ENCODE results near the gene OSBPL10.

The OSBPL10 gene

DNA sequence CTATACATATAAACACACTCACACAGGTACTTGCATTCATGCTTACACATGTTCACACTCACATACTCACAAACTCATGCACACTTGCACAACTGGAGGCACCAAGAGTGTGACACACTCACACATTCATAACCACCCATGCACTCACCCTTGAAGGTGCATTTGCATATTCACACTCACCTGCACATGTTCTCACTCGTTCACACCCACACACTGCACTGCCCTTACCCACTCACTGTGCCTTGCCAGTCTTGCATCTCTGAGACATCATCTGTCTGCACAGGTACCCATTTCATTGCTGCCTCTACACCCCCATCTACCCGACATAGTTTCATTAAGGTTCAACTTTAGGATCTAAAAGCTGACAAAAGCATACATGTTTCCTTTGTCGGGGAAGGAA lies 95.8 kb downstream of the OSBPL10 start:
- Histone ChIP-seq H3K4me1 (ENCODE audit: control insufficient read depth, insufficient read depth, low read length) (peaks cover under 1% of the 10 kb centered on the region), H3K36me3 (ENCODE audit: control insufficient read depth, insufficient read depth, low read length, severe bottlenecking) (no peaks in the 10 kb centered on the region), H3K27me3 (replicated peaks; ENCODE audit: control insufficient read depth, insufficient read depth, low read length) (no peaks in the 10 kb centered on the region), H3K9ac (ENCODE audit: low read length) (no peak overlapping the region), H3K4me3 (ENCODE audit: low read length) (no peak overlapping the region), H3K9me3 (ENCODE audit: control insufficient read depth, low read length) (peaks cover 4% of the 10 kb centered on the region)
- DNase-seq (ENCODE audit: low read depth) = no peak

DNA sequence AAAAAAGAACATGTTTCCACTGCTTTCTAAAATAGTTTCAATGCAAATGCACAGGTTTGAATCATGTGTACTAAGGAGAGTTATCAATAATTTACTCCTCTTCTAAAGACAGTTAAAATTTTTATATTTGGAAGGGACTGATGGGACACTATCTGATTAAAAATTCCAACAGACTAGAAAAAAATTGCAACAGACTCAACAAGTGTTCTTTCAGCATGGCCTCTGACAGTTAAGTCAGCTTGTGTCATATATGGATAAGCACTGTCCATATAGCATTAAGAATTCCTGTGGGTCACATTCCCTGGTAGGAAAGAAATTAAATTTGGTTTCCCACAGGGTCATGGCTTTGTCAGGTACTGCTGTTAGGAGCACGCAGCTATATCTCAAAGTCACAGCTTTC lies 96.8 kb downstream of the OSBPL10 start:
- no peak for DNase-seq (ENCODE audit: low read depth)
- no peak overlapping the region for H3K4me3 ChIP-seq (ENCODE audit: low read length)

GRCh38 chr3:31882895-31883294 lies 98.2 kb downstream of the OSBPL10 start:
- Histone ChIP-seq H3K27me3 (replicated peaks; ENCODE audit: control insufficient read depth, insufficient read depth, low read length) (no peaks in the 10 kb centered on the region), H3K4me3 (ENCODE audit: low read length) (no peak overlapping the region), H3K4me1 (ENCODE audit: control insufficient read depth, insufficient read depth, low read length) (peaks cover 22% of the 10 kb centered on the region), H3K36me3 (ENCODE audit: control insufficient read depth, insufficient read depth, low read length, severe bottlenecking) (no peaks in the 10 kb centered on the region), H3K9ac (ENCODE audit: low read length) (no peak overlapping the region), H3K9me3 (ENCODE audit: control insufficient read depth, low read length) (peaks cover 1% of the 10 kb centered on the region)
- DNase-seq (ENCODE audit: low read depth) = no peak

More for the DNA sequence above, 96.8 kb downstream of the OSBPL10 start:
- Histone ChIP-seq H3K9ac (ENCODE audit: low read length) (no peak overlapping the region), H3K9me3 (ENCODE audit: control insufficient read depth, low read length) (peaks cover 4% of the 10 kb centered on the region), H3K4me1 (ENCODE audit: control insufficient read depth, insufficient read depth, low read length) (peaks cover 10% of the 10 kb centered on the region), H3K36me3 (ENCODE audit: control insufficient read depth, insufficient read depth, low read length, severe bottlenecking) (no peaks in the 10 kb centered on the region), H3K27me3 (replicated peaks; ENCODE audit: control insufficient read depth, insufficient read depth, low read length) (no peaks in the 10 kb centered on the region)

GRCh38 chr3:31882431-31882830 lies 98.6 kb downstream of the OSBPL10 start:
- DNase-seq (ENCODE audit: low read depth) = no peak
- Histone ChIP-seq H3K36me3 (ENCODE audit: control insufficient read depth, insufficient read depth, low read length, severe bottlenecking) (no peaks in the 10 kb centered on the region), H3K4me3 (ENCODE audit: low read length) (no peak overlapping the region)

GRCh38 chr3:31880482-31881078 lies 100.5 kb downstream of the OSBPL10 start:
- Histone ChIP-seq H3K9me3 (ENCODE audit: control insufficient read depth, low read length) (no peaks in the 10 kb centered on the region), H3K4me3 (ENCODE audit: low read length) (no peak overlapping the region), H3K9ac (ENCODE audit: low read length) (no peak overlapping the region), H3K27me3 (replicated peaks; ENCODE audit: control insufficient read depth, insufficient read depth, low read length) (no peaks in the 10 kb centered on the region), H3K36me3 (ENCODE audit: control insufficient read depth, insufficient read depth, low read length, severe bottlenecking) (no peaks in the 10 kb centered on the region), H3K4me1 (ENCODE audit: control insufficient read depth, insufficient read depth, low read length) (peaks cover 39% of the 10 kb centered on the region)
- no peak for DNase-seq (ENCODE audit: low read depth)

More at GRCh38 chr3:31882431-31882830, 98.6 kb downstream of the OSBPL10 start:
- Histone ChIP-seq H3K9me3 (ENCODE audit: control insufficient read depth, low read length) (no peaks in the 10 kb centered on the region), H3K4me1 (ENCODE audit: control insufficient read depth, insufficient read depth, low read length) (peaks cover 27% of the 10 kb centered on the region), H3K9ac (ENCODE audit: low read length) (no peak overlapping the region), H3K27me3 (replicated peaks; ENCODE audit: control insufficient read depth, insufficient read depth, low read length) (no peaks in the 10 kb centered on the region)

GRCh38 chr3:31880020-31880419 lies 101.0 kb downstream of the OSBPL10 start:
- Histone ChIP-seq H3K9me3 (ENCODE audit: control insufficient read depth, low read length) (peaks cover 4% of the 10 kb centered on the region), H3K27me3 (replicated peaks; ENCODE audit: control insufficient read depth, insufficient read depth, low read length) (no peaks in the 10 kb centered on the region), H3K4me1 (ENCODE audit: control insufficient read depth, insufficient read depth, low read length) (peaks cover 39% of the 10 kb centered on the region), H3K9ac (ENCODE audit: low read length) (no peak overlapping the region), H3K36me3 (ENCODE audit: control insufficient read depth, insufficient read depth, low read length, severe bottlenecking) (no peaks in the 10 kb centered on the region), H3K4me3 (ENCODE audit: low read length) (no peak overlapping the region)
- DNase-seq (ENCODE audit: low read depth) = peak; percentile 74

GRCh38 chr3:31879365-31879764 lies 101.7 kb downstream of the OSBPL10 start:
- DNase-seq (ENCODE audit: low read depth) = no peak
- H3K27me3 ChIP-seq (replicated peaks; ENCODE audit: control insufficient read depth, insufficient read depth, low read length) = no peaks in the 10 kb centered on the region
- no peaks in the 10 kb centered on the region for H3K36me3 ChIP-seq (ENCODE audit: control insufficient read depth, insufficient read depth, low read length, severe bottlenecking)

DNA sequence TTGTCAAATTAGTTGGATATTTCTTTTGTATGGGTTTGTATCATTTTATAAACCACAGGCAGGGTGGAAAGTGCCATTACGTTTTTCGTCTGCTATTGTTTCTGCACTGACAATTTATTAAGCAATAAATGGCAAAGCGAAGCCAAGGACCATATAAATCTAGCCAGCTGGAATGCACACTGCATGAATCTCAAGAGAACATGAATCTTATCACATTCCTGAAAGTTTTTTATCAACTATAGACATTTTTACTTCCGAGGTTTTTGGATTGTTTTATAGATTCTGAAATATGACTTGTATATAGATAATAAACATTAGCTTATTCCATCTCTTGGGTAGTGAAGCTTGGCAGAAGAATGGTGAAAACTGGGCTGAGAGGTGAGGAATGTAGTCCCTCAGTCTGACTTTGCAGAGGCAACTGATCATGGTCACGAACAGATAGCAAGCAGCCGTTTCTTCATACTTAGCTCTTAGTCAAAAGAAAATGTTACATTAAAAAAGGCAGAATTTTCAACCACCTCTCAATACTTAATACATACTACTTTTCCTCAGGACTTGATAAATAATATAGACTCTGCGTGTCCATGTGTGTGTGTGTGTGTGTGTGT lies 102.7 kb downstream of the OSBPL10 start:
- DNase-seq (ENCODE audit: low read depth) = no peak
- H3K4me1 ChIP-seq (ENCODE audit: control insufficient read depth, insufficient read depth, low read length) = peaks cover 39% of the 10 kb centered on the region
- peak overlapping the region; percentile 60 for H3K4me3 ChIP-seq (ENCODE audit: low read length)
- H3K9me3 ChIP-seq (ENCODE audit: control insufficient read depth, low read length) = peaks cover 4% of the 10 kb centered on the region
- no peaks in the 10 kb centered on the region for H3K36me3 ChIP-seq (ENCODE audit: control insufficient read depth, insufficient read depth, low read length, severe bottlenecking)
- peak overlapping the region; percentile 69 for H3K9ac ChIP-seq (ENCODE audit: low read length)
- H3K27me3 ChIP-seq (replicated peaks; ENCODE audit: control insufficient read depth, insufficient read depth, low read length) = no peaks in the 10 kb centered on the region

More at GRCh38 chr3:31879365-31879764, 101.7 kb downstream of the OSBPL10 start:
- peak overlapping the region; percentile 69 for H3K9ac ChIP-seq (ENCODE audit: low read length)
- H3K9me3 ChIP-seq (ENCODE audit: control insufficient read depth, low read length) = peaks cover 4% of the 10 kb centered on the region
- H3K4me1 ChIP-seq (ENCODE audit: control insufficient read depth, insufficient read depth, low read length) = peaks cover 39% of the 10 kb centered on the region
- no peak overlapping the region for H3K4me3 ChIP-seq (ENCODE audit: low read length)

DNA sequence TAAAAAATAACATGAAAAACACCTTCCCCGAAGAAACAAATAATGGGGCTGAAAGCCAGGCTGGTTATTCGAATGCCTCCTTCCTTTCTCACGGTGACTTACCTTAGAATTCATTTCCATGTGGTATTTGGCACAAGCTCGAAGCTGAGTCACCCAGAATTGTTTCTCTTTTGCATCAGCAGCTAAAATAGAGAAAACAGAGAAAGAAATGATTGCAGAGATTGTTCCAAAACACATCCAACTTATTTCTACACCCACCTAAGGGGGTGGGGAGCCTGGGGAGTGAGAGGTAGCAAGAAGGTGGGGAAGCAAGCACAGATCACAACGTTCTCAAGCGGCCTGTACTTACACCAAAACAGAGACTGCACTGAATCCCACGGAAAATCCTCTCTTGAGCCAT lies 104.7 kb downstream of the OSBPL10 start:
- DNase-seq (ENCODE audit: low read depth) = peak; percentile 69
- H3K4me3 ChIP-seq (ENCODE audit: low read length) = no peak overlapping the region
- no peaks in the 10 kb centered on the region for H3K36me3 ChIP-seq (ENCODE audit: control insufficient read depth, insufficient read depth, low read length, severe bottlenecking)
- peaks cover 4% of the 10 kb centered on the region for H3K9me3 ChIP-seq (ENCODE audit: control insufficient read depth, low read length)
- no peak overlapping the region for H3K9ac ChIP-seq (ENCODE audit: low read length)
- H3K4me1 ChIP-seq (ENCODE audit: control insufficient read depth, insufficient read depth, low read length) = peaks cover 39% of the 10 kb centered on the region
- no peaks in the 10 kb centered on the region for H3K27me3 ChIP-seq (replicated peaks; ENCODE audit: control insufficient read depth, insufficient read depth, low read length)

GRCh38 chr3:31875437-31875836 lies 105.6 kb downstream of the OSBPL10 start:
- no peak overlapping the region for H3K9ac ChIP-seq (ENCODE audit: low read length)
- DNase-seq (ENCODE audit: low read depth) = no peak
- H3K36me3 ChIP-seq (ENCODE audit: control insufficient read depth, insufficient read depth, low read length, severe bottlenecking) = no peaks in the 10 kb centered on the region
- H3K4me1 ChIP-seq (ENCODE audit: control insufficient read depth, insufficient read depth, low read length) = peaks cover 39% of the 10 kb centered on the region
- no peaks in the 10 kb centered on the region for H3K27me3 ChIP-seq (replicated peaks; ENCODE audit: control insufficient read depth, insufficient read depth, low read length)
- peaks cover 4% of the 10 kb centered on the region for H3K9me3 ChIP-seq (ENCODE audit: control insufficient read depth, low read length)
- H3K4me3 ChIP-seq (ENCODE audit: low read length) = no peak overlapping the region

DNA sequence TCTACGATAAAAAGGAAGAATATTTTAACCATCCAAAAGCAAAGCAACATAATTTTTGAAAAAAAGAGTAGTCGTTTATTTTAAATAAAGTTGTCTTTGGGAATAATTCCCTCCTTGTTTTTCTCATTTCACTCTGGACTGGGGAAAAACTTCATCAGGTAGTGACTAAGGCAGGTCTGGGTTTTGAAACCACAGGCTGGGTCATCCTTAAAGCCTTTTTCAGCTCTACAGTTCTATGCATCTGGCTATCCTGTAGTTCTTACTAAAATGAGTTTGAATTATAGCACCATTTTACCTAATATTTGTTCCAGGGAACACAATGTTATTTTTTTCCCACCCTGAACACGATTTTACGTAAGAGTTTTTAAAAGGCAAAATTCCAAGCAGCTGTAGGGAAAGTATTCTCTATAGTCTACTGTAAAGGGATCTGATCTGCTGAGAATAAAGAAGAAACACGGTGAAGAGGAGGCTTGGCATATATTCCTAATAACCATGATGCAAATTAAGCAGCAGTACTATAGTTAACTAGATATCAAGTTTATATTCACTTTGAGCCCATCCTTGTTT lies 107.7 kb downstream of the OSBPL10 start:
- no peak for DNase-seq (ENCODE audit: low read depth)
- Histone ChIP-seq H3K4me3 (ENCODE audit: low read length) (no peak overlapping the region), H3K36me3 (ENCODE audit: control insufficient read depth, insufficient read depth, low read length, severe bottlenecking) (no peaks in the 10 kb centered on the region), H3K27me3 (replicated peaks; ENCODE audit: control insufficient read depth, insufficient read depth, low read length) (no peaks in the 10 kb centered on the region), H3K4me1 (ENCODE audit: control insufficient read depth, insufficient read depth, low read length) (peaks cover 29% of the 10 kb centered on the region), H3K9ac (ENCODE audit: low read length) (no peak overlapping the region), H3K9me3 (ENCODE audit: control insufficient read depth, low read length) (peaks cover 4% of the 10 kb centered on the region)

Measured in adipocyte (in vitro differentiated cells).